ENCODE data around the gene HHAT.

Gene HHAT

DNA sequence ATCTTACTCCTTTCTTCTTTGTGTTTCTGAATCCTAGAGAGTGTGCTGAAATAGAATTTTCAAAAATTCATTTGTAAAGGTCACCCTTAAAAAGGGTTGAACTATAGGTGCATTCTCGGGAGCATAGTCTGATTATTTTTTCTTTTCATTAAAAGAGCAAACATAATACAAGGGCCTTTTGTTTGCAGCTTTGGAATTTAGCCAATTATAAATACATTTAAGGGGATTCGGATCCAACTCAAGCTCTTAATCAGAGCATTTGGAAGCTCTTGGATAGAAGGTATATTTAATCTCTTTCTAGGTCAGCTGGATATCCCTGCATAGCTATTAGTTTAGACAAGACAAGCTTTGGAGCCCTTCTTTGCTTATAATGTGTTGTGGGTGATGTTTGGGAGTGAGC lies 321.7 kb downstream of the HHAT start:
- TF ChIP-seq POLR2A (IDR thresholded peaks at IDR 0.05; ENCODE audit: extremely low read depth, insufficient read length) (no peak), MYC (IDR thresholded peaks at IDR 0.05; ENCODE audit: low read depth, low read length) (no peak)
- TF ChIP-seq, protein P1, sequence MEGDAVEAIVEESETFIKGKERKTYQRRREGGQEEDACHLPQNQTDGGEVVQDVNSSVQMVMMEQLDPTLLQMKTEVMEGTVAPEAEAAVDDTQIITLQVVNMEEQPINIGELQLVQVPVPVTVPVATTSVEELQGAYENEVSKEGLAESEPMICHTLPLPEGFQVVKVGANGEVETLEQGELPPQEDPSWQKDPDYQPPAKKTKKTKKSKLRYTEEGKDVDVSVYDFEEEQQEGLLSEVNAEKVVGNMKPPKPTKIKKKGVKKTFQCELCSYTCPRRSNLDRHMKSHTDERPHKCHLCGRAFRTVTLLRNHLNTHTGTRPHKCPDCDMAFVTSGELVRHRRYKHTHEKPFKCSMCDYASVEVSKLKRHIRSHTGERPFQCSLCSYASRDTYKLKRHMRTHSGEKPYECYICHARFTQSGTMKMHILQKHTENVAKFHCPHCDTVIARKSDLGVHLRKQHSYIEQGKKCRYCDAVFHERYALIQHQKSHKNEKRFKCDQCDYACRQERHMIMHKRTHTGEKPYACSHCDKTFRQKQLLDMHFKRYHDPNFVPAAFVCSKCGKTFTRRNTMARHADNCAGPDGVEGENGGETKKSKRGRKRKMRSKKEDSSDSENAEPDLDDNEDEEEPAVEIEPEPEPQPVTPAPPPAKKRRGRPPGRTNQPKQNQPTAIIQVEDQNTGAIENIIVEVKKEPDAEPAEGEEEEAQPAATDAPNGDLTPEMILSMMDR (IDR thresholded peaks at IDR 0.05; ENCODE audit: low read depth, low read length), result no peak
- TF ChIP-seq, protein P2, sequence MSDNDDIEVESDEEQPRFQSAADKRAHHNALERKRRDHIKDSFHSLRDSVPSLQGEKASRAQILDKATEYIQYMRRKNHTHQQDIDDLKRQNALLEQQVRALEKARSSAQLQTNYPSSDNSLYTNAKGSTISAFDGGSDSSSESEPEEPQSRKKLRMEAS (IDR thresholded peaks at IDR 0.05; ENCODE audit: low read depth, low read length), result no peak
- H3K4me3 ChIP-seq (ENCODE audit: low read depth, low read length), result no peak overlapping the region
- DNase-seq (ENCODE audit: low read depth), result no peak

DNA sequence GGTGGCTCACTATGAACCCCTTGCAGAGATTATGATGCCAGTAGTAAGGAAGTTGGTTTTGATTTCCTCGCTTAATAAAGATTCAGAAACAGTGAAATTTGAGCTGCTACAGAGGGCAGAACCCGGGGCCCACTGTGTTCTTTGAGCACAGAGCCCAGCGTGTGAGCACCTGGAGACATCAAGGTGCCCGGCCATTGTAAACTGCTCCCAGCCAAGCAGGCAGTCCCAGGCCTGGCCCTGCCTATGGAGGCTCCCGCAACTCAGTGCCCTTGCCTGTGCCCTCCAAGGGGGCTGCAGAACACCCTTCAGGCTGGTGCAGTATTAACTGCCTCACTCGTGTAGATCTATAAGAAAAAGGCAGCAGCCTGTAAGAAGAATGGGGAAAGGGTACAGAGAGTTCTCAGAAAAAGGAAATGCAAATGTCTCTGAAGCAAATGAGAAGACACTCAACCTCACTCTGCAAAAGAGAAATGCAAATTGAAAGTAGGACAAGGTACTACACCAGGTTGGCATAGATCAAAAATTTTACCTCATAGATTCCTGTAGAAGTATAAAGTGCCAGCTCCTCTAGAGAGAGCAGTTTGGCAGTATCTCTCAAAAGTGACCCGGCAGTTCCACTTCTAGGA lies 323.7 kb downstream of the HHAT start:
- TF ChIP-seq POLR2A (IDR thresholded peaks at IDR 0.05; ENCODE audit: extremely low read depth, insufficient read length) (no peak), MYC (IDR thresholded peaks at IDR 0.05; ENCODE audit: low read depth, low read length) (no peak)
- TF ChIP-seq, protein P1 (IDR thresholded peaks at IDR 0.05; ENCODE audit: low read depth, low read length), result no peak
- TF ChIP-seq, protein P2 (IDR thresholded peaks at IDR 0.05; ENCODE audit: low read depth, low read length), result no peak
- H3K4me3 ChIP-seq (ENCODE audit: low read depth, low read length), result no peak overlapping the region
- no peak for DNase-seq (ENCODE audit: low read depth)

DNA sequence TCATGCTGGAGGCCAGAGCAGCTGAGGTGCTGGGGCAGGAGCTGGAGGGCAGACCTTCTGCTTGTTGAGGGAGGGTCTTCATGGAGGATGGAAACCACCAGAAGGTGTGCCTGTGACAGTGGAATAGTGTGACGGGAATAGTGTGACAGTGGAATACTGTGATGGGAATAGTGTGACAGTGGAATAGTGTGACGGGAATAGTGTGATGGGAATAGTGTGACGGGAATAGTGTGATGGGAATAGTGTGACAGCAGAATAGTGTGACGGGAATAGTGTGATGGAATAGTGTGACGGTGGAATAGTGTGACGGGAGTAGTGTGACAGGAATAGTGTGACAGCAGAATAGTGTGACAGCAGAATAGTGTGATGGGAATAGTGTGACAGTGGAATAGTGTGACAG lies 325.1 kb downstream of the HHAT start:
- TF ChIP-seq MYC (IDR thresholded peaks at IDR 0.05; ENCODE audit: low read depth, low read length) (no peak), POLR2A (IDR thresholded peaks at IDR 0.05; ENCODE audit: extremely low read depth, insufficient read length) (no peak)
- TF ChIP-seq, protein P2 (IDR thresholded peaks at IDR 0.05; ENCODE audit: low read depth, low read length), result no peak
- TF ChIP-seq, protein P1 (IDR thresholded peaks at IDR 0.05; ENCODE audit: low read depth, low read length), result no peak
- no peak overlapping the region for H3K4me3 ChIP-seq (ENCODE audit: low read depth, low read length)
- DNase-seq (ENCODE audit: low read depth), result peak; percentile 16

DNA sequence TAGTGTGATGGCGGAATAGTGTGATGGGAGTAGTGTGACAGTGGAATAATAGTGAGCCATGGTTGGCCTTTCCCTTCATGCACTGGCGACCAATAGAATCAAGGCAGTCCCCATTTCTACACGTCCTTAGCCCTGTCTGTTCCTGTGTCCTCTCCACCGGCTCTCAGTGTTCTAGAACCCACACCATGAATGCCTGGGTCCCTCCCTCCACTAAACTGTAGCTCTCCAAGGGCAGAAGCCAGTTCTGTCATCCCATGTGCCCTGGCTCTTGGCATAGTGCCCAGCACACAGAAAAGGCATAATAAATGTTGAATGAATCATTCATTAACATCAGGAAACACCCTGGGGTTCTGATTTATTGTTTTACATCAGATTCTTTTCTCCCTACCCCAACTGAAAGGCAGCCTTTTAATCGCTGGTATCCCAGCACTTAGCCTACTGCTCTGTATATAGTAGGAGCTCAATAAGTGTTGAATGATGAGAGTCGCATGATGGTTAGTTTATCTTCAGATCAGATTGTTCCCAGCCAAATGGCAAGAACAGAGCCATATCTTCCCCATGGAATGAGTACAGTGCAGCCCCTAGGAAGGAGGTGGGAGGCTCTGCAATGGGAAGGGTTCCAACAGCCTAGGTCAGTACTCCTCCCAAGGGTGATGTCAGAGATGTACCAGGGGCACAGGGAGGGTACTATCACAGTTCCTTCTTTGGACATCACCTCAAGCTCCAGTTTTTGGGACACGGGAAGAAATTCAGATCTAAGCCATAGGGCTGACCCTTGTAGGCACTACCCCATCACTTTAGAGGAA lies 325.7 kb downstream of the HHAT start:
- no peak overlapping the region for H3K4me3 ChIP-seq (ENCODE audit: low read depth, low read length)
- no peak for DNase-seq (ENCODE audit: low read depth)
- TF ChIP-seq, protein P1 (IDR thresholded peaks at IDR 0.05; ENCODE audit: low read depth, low read length), result no peak

DNA sequence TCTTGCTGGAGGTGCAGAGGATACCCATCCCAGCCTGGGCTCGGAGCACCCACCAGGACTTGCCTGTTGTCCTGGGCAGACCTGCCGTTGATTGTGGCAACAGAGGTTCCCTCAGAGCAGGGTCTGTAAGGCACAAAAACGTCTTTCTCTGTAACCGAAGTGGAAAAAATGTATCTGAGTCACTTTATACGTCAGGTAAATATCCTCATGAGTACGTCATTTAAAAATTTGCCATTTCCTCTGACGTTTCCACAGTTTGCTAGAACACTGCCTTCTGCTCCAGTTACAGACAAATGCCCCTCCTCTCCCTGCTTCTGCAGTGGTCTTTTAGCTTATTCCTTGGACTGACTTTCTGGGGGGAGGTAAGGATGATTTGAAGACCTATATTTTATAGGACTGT lies 326.8 kb downstream of the HHAT start:
- DNase-seq (ENCODE audit: low read depth), result no peak
- TF ChIP-seq, protein P2 (IDR thresholded peaks at IDR 0.05; ENCODE audit: low read depth, low read length), result no peak
- TF ChIP-seq, protein P1 (IDR thresholded peaks at IDR 0.05; ENCODE audit: low read depth, low read length), result no peak
- TF ChIP-seq MYC (IDR thresholded peaks at IDR 0.05; ENCODE audit: low read depth, low read length), result no peak
- TF ChIP-seq POLR2A (IDR thresholded peaks at IDR 0.05; ENCODE audit: extremely low read depth, insufficient read length), result no peak
- no peak overlapping the region for H3K4me3 ChIP-seq (ENCODE audit: low read depth, low read length)
